Activated T-helper 1 cell treated with anti-CD3 and anti-CD28 coated beads, Interleukin-2, amount 50 U/mL, for 16 hours (primary cell): ENCODE data around the gene CACNA2D3.

Experiments
- DNase-seq, 2 donors: peaks; one replicate each; pipeline ENCODE4 v3.0.0-alpha.2; 2020; ENCODE audit warnings: low read depth in 1 of 2, low spot score in 1 of 2

Gene CACNA2D3

DNA sequence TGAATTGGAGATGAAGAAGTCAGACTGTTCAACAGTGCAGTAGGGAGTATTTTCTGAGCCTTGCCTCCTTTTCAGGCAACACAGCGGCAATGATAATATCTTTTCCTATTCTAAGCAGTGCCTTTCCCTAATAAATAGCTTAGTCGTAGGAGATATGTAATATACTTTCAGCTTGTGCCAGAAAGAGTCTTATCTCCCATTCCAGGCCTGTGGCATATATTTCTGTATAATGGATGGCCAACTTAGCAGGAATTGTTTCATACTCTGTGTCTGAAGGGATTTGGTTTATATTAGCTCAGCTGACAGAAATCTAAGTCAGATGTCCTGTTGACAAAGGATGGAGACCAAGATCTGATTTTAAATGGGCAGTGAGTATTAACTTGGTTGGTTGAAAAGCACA lies 397.1 kb downstream of the CACNA2D3 start:
- no peak for DNase-seq

DNA sequence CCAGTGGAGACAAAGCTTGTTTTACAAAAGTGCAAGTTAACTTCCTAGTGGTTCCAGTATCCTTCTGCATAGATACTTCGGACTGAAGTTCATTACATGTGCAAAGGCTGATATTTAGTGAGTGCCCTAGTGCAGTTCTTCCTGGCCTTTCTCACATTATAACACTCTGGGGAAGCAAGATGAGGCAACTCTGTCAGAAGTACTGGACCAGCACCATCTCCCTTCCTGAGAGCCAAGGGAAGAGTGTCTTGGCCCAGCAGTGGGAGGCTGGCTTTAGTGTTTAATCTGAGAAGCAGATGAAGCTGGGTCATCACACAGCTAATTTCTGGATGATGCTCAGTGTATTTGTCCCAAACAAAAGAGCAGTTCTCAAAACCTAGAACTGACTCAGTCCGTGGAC lies 397.7 kb downstream of the CACNA2D3 start:
- DNase-seq = no peak

GRCh38 chr3:54527521-54527920 lies 405.2 kb downstream of the CACNA2D3 start:
- DNase-seq = no peak

DNA sequence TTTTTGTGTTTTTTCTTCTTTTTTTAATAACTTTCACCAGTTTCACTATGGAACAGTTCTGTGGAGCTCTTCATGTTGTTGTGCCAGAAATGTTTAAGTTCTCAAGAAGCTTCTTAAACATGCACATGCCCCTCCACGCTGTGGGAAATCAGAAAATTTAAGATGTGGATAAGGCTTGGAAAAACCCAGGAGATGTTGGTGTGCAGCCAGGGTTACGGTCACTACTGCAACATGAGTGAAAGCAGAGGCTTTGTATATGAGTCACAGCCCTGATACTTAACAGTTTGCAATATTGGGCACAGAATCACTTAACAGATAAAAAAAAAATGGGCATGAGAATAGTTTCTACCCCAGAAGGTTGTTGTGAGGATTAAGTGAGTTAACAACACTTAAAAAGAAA lies 405.6 kb downstream of the CACNA2D3 start:
- no peak for DNase-seq

DNA sequence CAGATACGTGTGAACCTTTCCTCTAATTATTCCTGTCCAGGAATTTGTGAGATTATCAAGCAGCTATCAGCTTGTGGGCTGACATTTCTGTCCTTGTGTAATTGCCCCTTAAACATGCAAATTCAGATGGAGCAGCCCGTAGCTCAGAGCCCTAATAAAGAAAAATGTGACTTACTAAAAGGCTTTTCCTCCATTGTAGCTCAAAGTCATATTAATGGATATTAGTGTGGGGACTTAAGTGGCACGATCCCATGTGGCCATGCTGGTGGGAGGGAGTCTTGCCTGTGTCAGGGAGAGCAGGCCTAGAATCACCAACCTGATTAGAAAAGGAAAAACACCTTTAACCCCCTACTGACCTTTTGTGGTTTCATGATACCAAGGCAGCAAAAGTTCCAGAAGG lies 406.3 kb downstream of the CACNA2D3 start:
- DNase-seq = no peak

DNA sequence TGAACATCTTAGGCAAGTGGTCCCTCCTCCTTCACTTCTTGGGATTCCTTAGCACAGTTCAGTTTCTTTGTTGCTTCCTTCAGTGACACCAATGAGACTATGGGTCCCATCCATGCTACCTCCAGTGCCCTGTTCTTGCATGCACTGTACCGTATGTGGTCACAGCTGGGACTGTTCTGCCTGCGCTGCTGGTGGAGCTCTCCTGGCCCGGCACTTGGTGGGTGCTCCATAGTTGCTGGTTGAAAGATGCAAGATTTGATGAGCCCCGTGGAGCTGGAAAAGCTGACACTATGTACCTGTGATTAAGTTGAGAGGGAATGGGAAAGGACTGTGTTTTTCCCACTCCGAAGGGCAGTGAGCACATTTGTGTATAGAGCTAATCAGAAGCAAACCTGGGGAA lies 407.7 kb downstream of the CACNA2D3 start:
- DNase-seq = no peak

DNA sequence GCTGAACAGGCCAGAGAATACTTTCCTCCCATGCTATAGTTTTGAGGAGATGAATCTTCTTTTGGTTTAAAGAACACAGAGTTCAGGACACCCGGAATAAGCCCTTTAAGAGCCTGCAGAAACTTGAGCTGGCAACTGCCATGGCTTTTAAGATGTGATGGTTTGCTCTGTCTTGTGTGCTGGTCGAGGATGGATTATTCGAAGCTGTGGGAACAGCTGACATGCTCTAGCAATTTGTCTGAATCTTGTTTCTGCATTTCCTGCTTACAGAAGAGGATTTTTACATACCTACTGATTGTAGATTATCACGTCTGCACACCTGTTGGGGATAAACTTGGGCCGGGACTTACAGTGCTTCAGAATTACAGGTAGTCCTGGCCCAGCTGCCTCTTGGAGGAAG lies 408.6 kb downstream of the CACNA2D3 start:
- no peak for DNase-seq

GRCh38 chr3:54531741-54532140 lies 409.4 kb downstream of the CACNA2D3 start:
- no peak for DNase-seq

DNA sequence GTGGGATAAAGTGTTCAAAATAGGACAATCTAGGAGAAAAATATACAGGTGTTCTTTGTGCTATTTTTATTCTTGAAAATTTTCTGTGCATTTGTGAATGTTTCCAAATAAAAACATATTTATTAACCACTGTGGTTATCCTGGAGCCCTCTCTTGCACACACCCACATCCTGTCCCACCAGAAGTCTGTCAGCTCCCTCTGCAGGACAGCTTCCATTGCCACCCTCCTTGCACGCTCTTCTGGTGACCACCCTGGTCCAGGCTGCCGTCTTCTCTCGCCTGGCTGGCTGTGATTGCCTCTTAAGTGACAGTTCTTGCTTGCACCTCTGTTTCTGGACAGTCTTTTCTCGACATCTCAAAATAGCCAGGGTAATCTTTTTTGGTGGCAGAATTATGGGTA lies 411.5 kb downstream of the CACNA2D3 start:
- no peak for DNase-seq

- no peak for DNase-seq
Observed at GRCh38 chr3:54535619-54536018, 413.3 kb downstream of the CACNA2D3 start.

DNA sequence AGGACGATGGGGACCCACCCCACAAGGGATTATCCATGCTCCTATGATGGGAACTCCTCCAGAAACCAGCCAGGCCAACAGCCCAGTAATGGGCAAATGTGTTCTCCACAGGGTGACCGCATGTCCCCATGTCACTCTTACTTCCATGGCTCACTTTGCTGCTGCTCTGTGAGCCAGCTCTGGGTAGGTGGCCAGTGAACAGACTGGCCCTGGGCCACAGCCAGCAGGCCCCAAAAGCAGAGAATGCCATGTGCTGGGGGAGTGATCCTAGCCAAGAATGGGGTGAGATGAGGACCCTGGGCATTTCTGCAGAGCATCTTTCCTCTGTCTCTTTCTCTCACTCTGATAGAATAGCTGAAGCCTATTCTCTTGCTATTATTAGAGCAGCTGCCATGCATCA lies 414.1 kb downstream of the CACNA2D3 start:
- DNase-seq = no peak

DNA sequence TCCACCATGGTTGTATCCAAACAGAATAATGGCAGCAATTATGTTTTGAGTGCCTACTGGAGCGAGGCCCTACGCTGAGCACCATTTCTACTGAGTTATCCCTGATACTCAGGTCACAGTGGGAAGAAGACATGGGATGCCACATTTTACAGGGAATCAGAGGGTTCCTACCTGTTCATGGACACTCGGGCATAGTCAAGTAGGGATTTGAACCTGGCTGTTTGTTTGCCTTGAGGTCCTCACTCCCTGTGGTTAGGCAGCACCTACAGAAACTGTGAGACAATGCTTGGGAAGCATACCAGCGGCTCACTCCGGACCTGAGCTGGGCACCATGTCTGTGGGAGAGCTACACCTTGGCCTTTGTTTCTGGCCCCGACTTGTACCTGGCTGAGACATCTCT lies 415.2 kb downstream of the CACNA2D3 start:
- no peak for DNase-seq

- DNase-seq = no peak
Observed at GRCh38 chr3:54538346-54538745, 416.0 kb downstream of the CACNA2D3 start.

GRCh38 chr3:54541369-54541768 lies 419.0 kb downstream of the CACNA2D3 start:
- no peak for DNase-seq

- no peak for DNase-seq
Observed at GRCh38 chr3:54543446-54543845, 421.1 kb downstream of the CACNA2D3 start.

DNA sequence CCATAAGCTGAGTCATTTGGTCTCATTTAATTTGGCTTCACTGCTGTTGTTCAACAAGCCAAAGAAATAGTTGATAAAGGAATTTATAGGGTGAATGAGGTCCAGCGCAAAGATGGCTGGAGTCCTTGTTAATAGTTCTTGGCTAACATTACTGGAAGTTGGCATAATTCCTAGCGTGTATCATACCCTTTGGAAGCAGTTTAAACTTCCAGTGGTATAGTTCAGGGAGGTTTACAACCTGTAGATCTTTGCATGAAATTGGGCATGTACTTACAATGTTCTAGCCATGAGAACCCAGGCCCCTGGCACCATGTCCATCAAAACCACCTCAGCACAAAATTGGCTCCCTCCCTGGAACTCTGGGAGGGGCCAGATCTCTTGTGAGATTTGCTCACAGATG lies 424.7 kb downstream of the CACNA2D3 start:
- no peak for DNase-seq

- DNase-seq = no peak
Observed at GRCh38 chr3:54547846-54548245, 425.5 kb downstream of the CACNA2D3 start.

DNA sequence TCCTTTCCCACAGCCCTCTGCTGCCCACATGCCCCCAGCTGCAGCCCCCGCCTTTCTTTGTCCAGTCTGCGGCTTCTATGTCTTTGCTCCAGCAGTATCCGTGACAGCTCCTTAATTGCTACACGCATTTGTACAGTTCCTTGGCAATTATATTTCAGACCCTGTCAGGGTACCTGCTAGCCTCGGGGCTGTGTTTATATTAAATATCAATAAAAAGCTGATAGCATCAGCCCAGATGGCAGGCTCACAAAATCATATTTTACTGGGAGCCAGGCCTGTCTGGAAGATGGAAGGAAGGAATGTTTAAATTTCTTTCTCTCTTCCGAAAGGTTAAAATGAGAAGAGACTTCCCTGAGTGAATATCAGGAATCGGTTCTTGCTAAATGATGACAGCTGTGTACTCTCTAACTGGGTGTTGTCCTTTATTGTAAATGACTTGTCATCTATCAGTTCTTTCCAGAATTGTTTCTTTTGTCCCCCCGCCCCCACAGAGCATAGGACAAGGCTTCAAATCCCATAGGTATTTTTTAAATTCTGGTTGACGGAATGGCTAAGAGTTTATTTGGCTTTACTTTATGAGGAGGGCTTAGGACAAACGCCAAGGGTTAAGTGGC lies 427.4 kb downstream of the CACNA2D3 start:
- DNase-seq = no peak

DNA sequence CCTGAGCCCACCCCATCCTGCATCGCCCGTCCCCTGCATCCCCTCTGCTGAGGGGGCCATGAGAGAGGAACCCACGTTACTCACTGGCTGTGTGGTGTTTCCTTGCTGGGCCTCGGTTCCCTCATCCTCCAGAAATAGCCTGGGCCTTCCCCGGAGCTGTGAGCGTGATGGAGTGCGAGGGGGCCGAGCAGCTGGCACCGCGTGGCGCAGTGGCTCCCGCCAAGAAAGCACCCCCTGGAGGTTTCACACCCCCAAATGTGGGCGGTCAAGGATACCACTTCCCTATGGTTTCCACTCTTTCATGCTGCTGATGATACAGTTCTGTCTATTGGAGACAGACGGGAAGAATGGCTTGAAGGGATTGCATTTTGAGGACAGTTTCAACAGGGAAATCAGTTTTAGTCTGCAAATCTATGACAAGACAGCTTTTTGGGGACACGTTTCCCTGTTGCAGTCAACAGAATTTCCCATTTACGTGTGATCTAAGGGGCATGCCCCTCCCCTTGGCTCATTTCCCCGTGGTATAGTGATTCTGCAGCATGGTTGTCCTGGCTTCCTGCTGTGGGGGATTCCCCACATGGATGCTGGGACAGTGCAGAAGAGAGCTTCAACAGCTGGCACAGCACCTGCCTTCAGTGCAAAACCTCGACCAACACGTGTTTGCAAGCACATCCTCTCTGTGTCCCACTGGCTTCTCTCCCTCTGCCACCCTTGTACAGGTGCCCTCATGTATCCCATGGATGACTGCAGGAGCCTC lies 428.0 kb downstream of the CACNA2D3 start:
- DNase-seq = no peak

DNA sequence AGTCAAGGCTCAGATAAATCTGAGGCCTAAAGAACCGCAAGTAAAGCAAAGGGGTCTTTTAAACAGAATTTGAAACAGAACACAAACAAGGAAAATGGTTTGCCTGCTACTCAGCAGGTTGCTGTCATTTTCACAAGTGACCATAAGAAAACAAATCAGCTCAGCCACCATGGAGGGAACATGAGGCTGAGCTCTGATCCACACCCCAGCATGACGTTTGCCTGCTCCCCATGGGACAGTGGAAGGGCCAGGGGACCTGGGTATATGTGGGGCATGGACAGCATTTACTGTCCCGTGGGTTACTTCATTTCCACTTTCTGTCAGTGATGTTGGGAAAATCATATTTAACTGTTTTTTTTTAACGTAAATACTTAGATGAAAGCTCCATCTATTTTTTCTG lies 434.3 kb downstream of the CACNA2D3 start:
- DNase-seq = no peak

- no peak for DNase-seq
Observed at GRCh38 chr3:54557538-54558428, 435.4 kb downstream of the CACNA2D3 start.
